Activated B cell treated with CpG ODN at 0.5 μM for 24 hours (primary cell): ENCODE results near the gene UGT2B10. TPM values are rescaled to one million over a fixed set of nuclear protein-coding genes. Genes with fewer than 3 reads are reported as not detected.
"Not testable (repeated sequence)": the region's sequence is repeated elsewhere in the genome, so short reads cannot be mapped to it uniquely, and the experiment has no call there.

ENCODE experiments used
- ATAC-seq: fragments of 200-7000 bp; cut with Tn5 transposase; one replicate; pipeline ENCODE4 v1.10.0; 2021; ENCODE audit warnings: low read depth, mild to moderate bottlenecking, moderate library complexity
- CTCF ChIA-PET: fragments of 350-600 bp; sonication (Branson Sonifier 250); formaldehyde crosslinking; loops from one replicate; lab custom pipeline; 2021; ENCODE audit warnings: antibody characterized with exemption; lab: Charles Lee
- POLR2A ChIA-PET: fragments of 350-600 bp; sonication (Branson Sonifier 250); formaldehyde crosslinking; loops from one replicate; lab custom pipeline; 2021; ENCODE audit warnings: antibody characterized with exemption; lab: Charles Lee
- DNase-seq: peaks from one replicate; pipeline ENCODE4 v3.0.0; 2022
- H3K27ac Mint-ChIP-seq: one replicate; pipeline ENCODE4 v1.8.0; 2020; ENCODE audit warnings: mixed read lengths
- H3K27me3 Mint-ChIP-seq: one replicate; pipeline ENCODE4 v1.8.0; 2021; ENCODE audit warnings: mixed read lengths
- H3K36me3 Mint-ChIP-seq: one replicate; pipeline ENCODE4 v1.8.0; 2021; ENCODE audit warnings: low read depth, mixed read lengths
- H3K4me1 Mint-ChIP-seq: one replicate; pipeline ENCODE4 v1.8.0; 2021; ENCODE audit warnings: mixed read lengths
- H3K4me3 Mint-ChIP-seq: one replicate; pipeline ENCODE4 v1.8.0; 2020; ENCODE audit warnings: mild to moderate bottlenecking, mixed read lengths
- H3K9me3 Mint-ChIP-seq: one replicate; pipeline ENCODE4 v1.8.0; 2020; ENCODE audit warnings: mixed read lengths
- CTCF ChIP-seq: fragments of 200-600 bp; IDR thresholded peaks from one replicate; pipeline ENCODE4 v1.8.0; 2022; ENCODE audit warnings: antibody characterized with exemption, mild to moderate bottlenecking
- intact Hi-C: fragments of 100-400 bp; cut with micrococcal nuclease; formaldehyde crosslinking; loops from one replicate; pipeline ENCODE4 v1.15.1; 2024
- total RNA-seq: library from RNA; stranded (reverse); gene quantifications from 2 replicates; pipeline ENCODE4 v1.2.3, GENCODE V29; 2022

The UGT2B10 gene
- not detected in 2 replicates for total RNA-seq

- DNase-seq, H3K9me3 Mint-ChIP-seq, ATAC-seq, H3K4me1 Mint-ChIP-seq, CTCF ChIA-PET, H3K36me3 Mint-ChIP-seq, intact Hi-C loops, H3K4me3 Mint-ChIP-seq, H3K27me3 Mint-ChIP-seq, POLR2A ChIA-PET, H3K27ac Mint-ChIP-seq: not testable (repeated sequence)
These were observed at the start of gene UGT2B10 for GRCh38 chr4:68815617-68816409. Gene UGT2B10 (plus strand): TSS chr4:68815994. CDS start chr4:68816020, 26 bp downstream.

- H3K9me3 Mint-ChIP-seq, CTCF ChIA-PET, DNase-seq, intact Hi-C loops, H3K4me1 Mint-ChIP-seq, H3K27ac Mint-ChIP-seq, H3K4me3 Mint-ChIP-seq, H3K36me3 Mint-ChIP-seq, H3K27me3 Mint-ChIP-seq, ATAC-seq, POLR2A ChIA-PET: not testable (repeated sequence)
These were observed 44.0 kb upstream of the UGT2B10 start for GRCh38 chr4:68771836-68772235.

GRCh38 chr4:68773699-68774098, 42.1 kb upstream of the UGT2B10 start:
- Mint-ChIP-seq H3K36me3 (no peaks in the 10 kb centered on the region), H3K4me3 (no peak overlapping the region), H3K4me1 (no peaks in the 10 kb centered on the region), H3K27ac (no peak overlapping the region), H3K9me3 (peaks cover 5% of the 10 kb centered on the region), H3K27me3 (no peaks in the 10 kb centered on the region)
- intact Hi-C loops: no loop called here
- CTCF ChIA-PET: no interaction called here
- DNase-seq: no peak
- TF ChIP-seq CTCF: no peak
- ATAC-seq: no peak
- POLR2A ChIA-PET: no interaction called here

- H3K4me3 Mint-ChIP-seq: no peak overlapping the region
These were observed 35.6 kb upstream of the UGT2B10 start for GRCh38 chr4:68780232-68780631.

GRCh38 chr4:68797048-68797447, 18.7 kb upstream of the UGT2B10 start:
- DNase-seq (no peak), ATAC-seq (no peak)
- Mint-ChIP-seq H3K27me3 (no peaks in the 10 kb centered on the region), H3K27ac (no peak overlapping the region), H3K9me3 (peaks cover under 1% of the 10 kb centered on the region), H3K4me1 (no peaks in the 10 kb centered on the region), H3K36me3 (no peaks in the 10 kb centered on the region), H3K4me3 (no peak overlapping the region)
- CTCF ChIA-PET: no interaction called here
- POLR2A ChIA-PET: no interaction called here
- intact Hi-C loops: no loop called here
- no peak for TF ChIP-seq CTCF

More at GRCh38 chr4:68780232-68780631, 35.6 kb upstream of the UGT2B10 start:
- H3K36me3 Mint-ChIP-seq: no peaks in the 10 kb centered on the region
- POLR2A ChIA-PET: no interaction called here
- DNase-seq (no peak), ATAC-seq (no peak)
- no peaks in the 10 kb centered on the region for H3K27me3 Mint-ChIP-seq
- no peaks in the 10 kb centered on the region for H3K4me1 Mint-ChIP-seq
- CTCF ChIA-PET: no interaction called here
- no peak for TF ChIP-seq CTCF
- H3K9me3 Mint-ChIP-seq: peaks cover 16% of the 10 kb centered on the region
- intact Hi-C loops: no loop called here
- no peak overlapping the region for H3K27ac Mint-ChIP-seq

GRCh38 chr4:68797618-68798017, 18.2 kb upstream of the UGT2B10 start:
- DNase-seq: no peak
- intact Hi-C loops: no loop called here
- no peak for TF ChIP-seq CTCF
- no peak for ATAC-seq
- Mint-ChIP-seq H3K4me3 (no peak overlapping the region), H3K27me3 (no peaks in the 10 kb centered on the region), H3K9me3 (peaks cover 3% of the 10 kb centered on the region), H3K27ac (no peak overlapping the region), H3K36me3 (no peaks in the 10 kb centered on the region), H3K4me1 (no peaks in the 10 kb centered on the region)
- POLR2A ChIA-PET: no interaction called here
- CTCF ChIA-PET: no interaction called here
